Neural cell (in vitro differentiated cells): ENCODE data around the gene LIF. TPM values are rescaled to one million over a fixed set of nuclear protein-coding genes. Genes with fewer than 3 reads are reported as not detected.

Experiments used
- H2AFZ ChIP-seq: fragments of 200-600, 300-800 bp; sonication (generic), shearing (Covaris generic); 2 replicates; pipeline ENCODE4 v1.6.0; 2014; ENCODE audit warnings: low read depth, mild to moderate bottlenecking, antibody characterized with exemption, low read length, moderate library complexity
- H3F3A ChIP-seq: fragments of 200-600 bp; shearing (Covaris generic); 2 replicates; pipeline ENCODE4 v1.6.1; 2016; ENCODE audit warnings: mild to moderate bottlenecking, moderate library complexity, mixed read lengths, antibody characterized with exemption, low read length; ENCODE audit not compliant: insufficient read depth, poor library complexity, severe bottlenecking
- H3K27ac ChIP-seq: fragments of 200-600, 300-800 bp; sonication (generic), shearing (Covaris generic); 2 replicates; pipeline ENCODE4 v1.5.1; 2014; ENCODE audit warnings: mild to moderate bottlenecking, low read length, moderate library complexity
- H3K27me3 ChIP-seq: fragments of 300-800, 200-600 bp; sonication (generic), shearing (Covaris generic); 2 replicates; pipeline ENCODE4 v1.6.0; 2014; ENCODE audit warnings: mild to moderate bottlenecking, low read depth, low read length, moderate library complexity; ENCODE audit not compliant: insufficient read depth
- H3K36me3 ChIP-seq: fragments of 300-800, 200-600 bp; sonication (generic), shearing (Covaris generic); 2 replicates; pipeline ENCODE4 v1.5.1; 2014; ENCODE audit warnings: mild to moderate bottlenecking, antibody characterized with exemption, low read length, moderate library complexity; ENCODE audit not compliant: insufficient read depth
- H3K4me2 ChIP-seq: fragments of 300-800, 200-600 bp; sonication (generic), shearing (Covaris generic); 2 replicates; pipeline ENCODE4 v1.6.0; 2014; ENCODE audit warnings: mild to moderate bottlenecking, low read length
- H3K4me3 ChIP-seq: fragments of 300-800, 200-600 bp; sonication (generic), shearing (Covaris generic); 2 replicates; pipeline ENCODE4 v1.5.1; 2014; ENCODE audit warnings: mild to moderate bottlenecking, low read length, moderate library complexity
- H3K79me2 ChIP-seq: fragments of 200-600 bp; shearing (Covaris generic); replicated peaks from 2 replicates; pipeline ENCODE4 v1.6.0; 2014; ENCODE audit warnings: mild to moderate bottlenecking, low read length, moderate library complexity; ENCODE audit not compliant: insufficient read depth
- H3K9ac ChIP-seq: fragments of 300-800, 200-600 bp; sonication (generic), shearing (Covaris generic); 2 replicates; pipeline ENCODE4 v1.6.1; 2016; ENCODE audit warnings: mild to moderate bottlenecking, low read length, mixed read lengths
- H3K9me2 ChIP-seq: fragments of 200-600 bp; shearing (Covaris generic); 2 replicates; pipeline ENCODE4 v1.6.1; 2016; ENCODE audit warnings: mild to moderate bottlenecking, low read length, mixed read lengths; ENCODE audit not compliant: insufficient read depth
- H3K9me3 ChIP-seq: fragments of 200-600, 300-800 bp; sonication (generic), shearing (Covaris generic); 2 replicates; pipeline ENCODE4 v1.6.1; 2016; ENCODE audit warnings: mild to moderate bottlenecking, mixed run types, low read length, moderate library complexity, mixed read lengths
- H4K20me1 ChIP-seq: fragments of 200-600 bp; shearing (Covaris generic); 2 replicates; pipeline ENCODE4 v1.6.1; 2016; ENCODE audit warnings: mild to moderate bottlenecking, mixed run types; ENCODE audit not compliant: insufficient read depth
- EP300 ChIP-seq: fragments of 450-650 bp; conservative IDR thresholded peaks from 2 replicates; pipeline ENCODE4 v1.6.1; 2014; ENCODE audit warnings: antibody characterized with exemption, mild to moderate bottlenecking, moderate library complexity; ENCODE audit not compliant: poor library complexity, severe bottlenecking
- EZH2 ChIP-seq: fragments of 200-600, 300-800 bp; shearing (Covaris generic), sonication (generic); IDR thresholded peaks from 2 replicates; pipeline ENCODE4 v1.6.1; 2014; ENCODE audit warnings: antibody characterized with exemption, low read length, borderline replicate concordance, mild to moderate bottlenecking; ENCODE audit not compliant: insufficient read depth, poor library complexity, severe bottlenecking
- MXI1 ChIP-seq: fragments of 450-650 bp; conservative IDR thresholded peaks from 2 replicates; pipeline ENCODE4 v1.6.1; 2014; ENCODE audit warnings: antibody characterized with exemption, mild to moderate bottlenecking; ENCODE audit not compliant: poor library complexity, severe bottlenecking
- POLR2AphosphoS5 ChIP-seq: IDR thresholded peaks from 2 replicates; pipeline ENCODE4 v1.6.1; 2012
- RAD21 ChIP-seq: fragments of 450-650 bp; conservative IDR thresholded peaks from 2 replicates; pipeline ENCODE4 v1.6.1; 2014; ENCODE audit warnings: antibody characterized with exemption, mild to moderate bottlenecking, moderate library complexity
- SMC3 ChIP-seq: fragments of 450-650 bp; conservative IDR thresholded peaks from 2 replicates; pipeline ENCODE4 v1.6.1; 2014; ENCODE audit warnings: antibody characterized with exemption, mild to moderate bottlenecking, moderate library complexity; ENCODE audit not compliant: poor library complexity
- TAF1 ChIP-seq: IDR thresholded peaks from 2 replicates; pipeline ENCODE4 v1.6.1; 2012; ENCODE audit warnings: low read depth
- polyA plus RNA-seq: library from polyadenylated mRNA; depleted of rRNA; stranded (reverse); fragments of >200 nt; gene quantifications from 2 replicates; pipeline ENCODE4 v1.2.3, GENCODE V29; 2014
- TF ChIP-seq, protein P1 (sequence below): fragments of 450-650 bp; IDR thresholded peaks from 2 replicates; pipeline ENCODE4 v1.5.1; 2014; ENCODE audit warnings: antibody characterized with exemption, mild to moderate bottlenecking, moderate library complexity; ENCODE audit not compliant: poor library complexity, severe bottlenecking
- TF ChIP-seq, protein P2 (sequence below): IDR thresholded peaks from 2 replicates; pipeline ENCODE4 v1.6.1; 2012; ENCODE audit warnings: borderline replicate concordance

LIF gene
- polyA plus RNA-seq, 1 donor from 2014 or later, result 0.05 TPM

DNA sequence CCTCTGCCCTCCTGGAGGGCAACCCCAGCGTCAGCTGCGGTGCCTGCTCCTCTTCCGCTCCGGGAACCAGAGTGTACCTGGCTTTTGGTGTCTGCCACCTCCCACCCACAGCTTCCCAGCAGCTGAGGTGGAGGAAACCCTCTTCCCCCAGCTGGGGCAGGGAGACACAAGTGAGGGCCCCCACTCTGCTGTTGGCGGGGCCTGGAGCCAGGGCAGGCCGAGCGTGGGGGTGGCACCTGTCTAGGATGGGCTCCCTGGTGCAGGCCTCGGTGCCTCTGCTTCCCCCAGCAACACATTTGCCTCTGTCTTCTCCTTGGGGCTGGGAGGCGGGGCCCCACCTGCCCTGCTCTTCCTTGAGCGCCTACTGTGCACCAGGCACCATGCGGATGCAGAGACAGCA lies 13.7 kb upstream of the LIF start:
- H3K27ac ChIP-seq, result no peak overlapping the region
- H3K9me3 ChIP-seq, result no peaks in the 10 kb centered on the region
- no peak overlapping the region for H3K4me3 ChIP-seq
- H4K20me1 ChIP-seq, result no peaks in the 10 kb centered on the region
- no peak overlapping the region for H3K4me2 ChIP-seq
- H2AFZ ChIP-seq, result no peak overlapping the region
- no peaks in the 10 kb centered on the region for H3K9me2 ChIP-seq
- H3K9ac ChIP-seq, result no peak overlapping the region
- H3K79me2 ChIP-seq, result no peaks in the 10 kb centered on the region
- no peaks in the 10 kb centered on the region for H3K27me3 ChIP-seq
- no peaks in the 10 kb centered on the region for H3F3A ChIP-seq
- H3K36me3 ChIP-seq, result no peaks in the 10 kb centered on the region
- TF ChIP-seq EP300 (no peak), POLR2AphosphoS5 (no peak), SMC3 (no peak), TAF1 (no peak), EZH2 (no peak), MXI1 (no peak), RAD21 (no peak)
- TF ChIP-seq, protein P1, sequence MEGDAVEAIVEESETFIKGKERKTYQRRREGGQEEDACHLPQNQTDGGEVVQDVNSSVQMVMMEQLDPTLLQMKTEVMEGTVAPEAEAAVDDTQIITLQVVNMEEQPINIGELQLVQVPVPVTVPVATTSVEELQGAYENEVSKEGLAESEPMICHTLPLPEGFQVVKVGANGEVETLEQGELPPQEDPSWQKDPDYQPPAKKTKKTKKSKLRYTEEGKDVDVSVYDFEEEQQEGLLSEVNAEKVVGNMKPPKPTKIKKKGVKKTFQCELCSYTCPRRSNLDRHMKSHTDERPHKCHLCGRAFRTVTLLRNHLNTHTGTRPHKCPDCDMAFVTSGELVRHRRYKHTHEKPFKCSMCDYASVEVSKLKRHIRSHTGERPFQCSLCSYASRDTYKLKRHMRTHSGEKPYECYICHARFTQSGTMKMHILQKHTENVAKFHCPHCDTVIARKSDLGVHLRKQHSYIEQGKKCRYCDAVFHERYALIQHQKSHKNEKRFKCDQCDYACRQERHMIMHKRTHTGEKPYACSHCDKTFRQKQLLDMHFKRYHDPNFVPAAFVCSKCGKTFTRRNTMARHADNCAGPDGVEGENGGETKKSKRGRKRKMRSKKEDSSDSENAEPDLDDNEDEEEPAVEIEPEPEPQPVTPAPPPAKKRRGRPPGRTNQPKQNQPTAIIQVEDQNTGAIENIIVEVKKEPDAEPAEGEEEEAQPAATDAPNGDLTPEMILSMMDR, result no peak
- TF ChIP-seq, protein P2, sequence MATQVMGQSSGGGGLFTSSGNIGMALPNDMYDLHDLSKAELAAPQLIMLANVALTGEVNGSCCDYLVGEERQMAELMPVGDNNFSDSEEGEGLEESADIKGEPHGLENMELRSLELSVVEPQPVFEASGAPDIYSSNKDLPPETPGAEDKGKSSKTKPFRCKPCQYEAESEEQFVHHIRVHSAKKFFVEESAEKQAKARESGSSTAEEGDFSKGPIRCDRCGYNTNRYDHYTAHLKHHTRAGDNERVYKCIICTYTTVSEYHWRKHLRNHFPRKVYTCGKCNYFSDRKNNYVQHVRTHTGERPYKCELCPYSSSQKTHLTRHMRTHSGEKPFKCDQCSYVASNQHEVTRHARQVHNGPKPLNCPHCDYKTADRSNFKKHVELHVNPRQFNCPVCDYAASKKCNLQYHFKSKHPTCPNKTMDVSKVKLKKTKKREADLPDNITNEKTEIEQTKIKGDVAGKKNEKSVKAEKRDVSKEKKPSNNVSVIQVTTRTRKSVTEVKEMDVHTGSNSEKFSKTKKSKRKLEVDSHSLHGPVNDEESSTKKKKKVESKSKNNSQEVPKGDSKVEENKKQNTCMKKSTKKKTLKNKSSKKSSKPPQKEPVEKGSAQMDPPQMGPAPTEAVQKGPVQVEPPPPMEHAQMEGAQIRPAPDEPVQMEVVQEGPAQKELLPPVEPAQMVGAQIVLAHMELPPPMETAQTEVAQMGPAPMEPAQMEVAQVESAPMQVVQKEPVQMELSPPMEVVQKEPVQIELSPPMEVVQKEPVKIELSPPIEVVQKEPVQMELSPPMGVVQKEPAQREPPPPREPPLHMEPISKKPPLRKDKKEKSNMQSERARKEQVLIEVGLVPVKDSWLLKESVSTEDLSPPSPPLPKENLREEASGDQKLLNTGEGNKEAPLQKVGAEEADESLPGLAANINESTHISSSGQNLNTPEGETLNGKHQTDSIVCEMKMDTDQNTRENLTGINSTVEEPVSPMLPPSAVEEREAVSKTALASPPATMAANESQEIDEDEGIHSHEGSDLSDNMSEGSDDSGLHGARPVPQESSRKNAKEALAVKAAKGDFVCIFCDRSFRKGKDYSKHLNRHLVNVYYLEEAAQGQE, result no peak

DNA sequence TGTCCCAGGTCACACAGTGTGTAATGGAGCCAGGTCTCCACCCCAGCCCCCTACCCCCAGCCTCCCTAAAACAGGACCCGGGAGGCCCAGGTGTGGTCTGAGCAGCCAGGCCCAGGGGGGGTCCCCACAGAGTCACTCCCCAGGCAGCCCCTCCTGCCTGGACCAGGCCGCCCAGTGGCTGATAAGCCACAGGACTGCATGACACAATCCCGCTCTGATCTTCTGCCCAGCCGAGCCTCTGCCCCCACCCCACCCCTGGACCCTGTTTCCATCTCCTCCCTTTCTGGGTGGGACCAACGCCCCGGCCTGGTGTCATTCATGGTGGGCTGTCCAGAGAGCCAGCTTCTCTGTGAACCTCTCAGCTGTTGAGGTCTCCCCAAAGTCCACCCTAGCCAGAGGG lies 7.8 kb upstream of the LIF start:
- TF ChIP-seq POLR2AphosphoS5 (no peak), SMC3 (no peak), EP300 (no peak), RAD21 (no peak), TAF1 (no peak), MXI1 (no peak), EZH2 (no peak)
- TF ChIP-seq, protein P2, result no peak
- TF ChIP-seq, protein P1, result no peak
- Histone ChIP-seq H2AFZ (no peak overlapping the region), H3K4me2 (no peak overlapping the region), H3K36me3 (no peaks in the 10 kb centered on the region), H3K9me3 (no peaks in the 10 kb centered on the region), H4K20me1 (no peaks in the 10 kb centered on the region), H3K79me2 (no peaks in the 10 kb centered on the region), H3K4me3 (no peak overlapping the region), H3K27me3 (no peaks in the 10 kb centered on the region), H3F3A (no peaks in the 10 kb centered on the region), H3K27ac (no peak overlapping the region), H3K9ac (no peak overlapping the region), H3K9me2 (no peaks in the 10 kb centered on the region)
